ENCODE measurements around the gene CFAP97D2. TPM values are rescaled to one million over a fixed set of nuclear protein-coding genes. Genes with fewer than 3 reads are reported as not detected.

Gene CFAP97D2
- total and polyA plus RNA-seq, 4 donors, result not detected

GRCh38 chr13:114161644-114162532 is 17.2 kb upstream of the CFAP97D2 start:
- Histone ChIP-seq H3K9me3 (ENCODE audit: control insufficient read depth, low read length) (no peaks in the 10 kb centered on the region), H3K4me1 (ENCODE audit: control insufficient read depth in 1 of 2, insufficient read depth in 2 of 2, low read length in 2 of 2) (no peaks in the 10 kb centered on the region), H3K27me3 (ENCODE audit: control insufficient read depth in 1 of 2, insufficient read depth in 2 of 2, low read length in 1 of 2) (no peaks in the 10 kb centered on the region), H3K36me3 (ENCODE audit: control insufficient read depth in 1 of 2, insufficient read depth in 2 of 2, low read length in 1 of 2) (no peaks in the 10 kb centered on the region), H3K27ac (ENCODE audit: low read depth in 1 of 2, low read length in 2 of 2) (no peak overlapping the region), H3K4me3 (ENCODE audit: low read length in 2 of 2) (no peak overlapping the region)
- ATAC-seq (ENCODE audit: low FRiP score) (peak; percentile 52), DNase-seq (peak in 1 of 2 donors; percentile 79)
- intact Hi-C loops (cut with DNase I), result no loop called here
- 31 to 36% methylated on average over 32 of the region's 32 CpGs for WGBS, 2 donors

DNA sequence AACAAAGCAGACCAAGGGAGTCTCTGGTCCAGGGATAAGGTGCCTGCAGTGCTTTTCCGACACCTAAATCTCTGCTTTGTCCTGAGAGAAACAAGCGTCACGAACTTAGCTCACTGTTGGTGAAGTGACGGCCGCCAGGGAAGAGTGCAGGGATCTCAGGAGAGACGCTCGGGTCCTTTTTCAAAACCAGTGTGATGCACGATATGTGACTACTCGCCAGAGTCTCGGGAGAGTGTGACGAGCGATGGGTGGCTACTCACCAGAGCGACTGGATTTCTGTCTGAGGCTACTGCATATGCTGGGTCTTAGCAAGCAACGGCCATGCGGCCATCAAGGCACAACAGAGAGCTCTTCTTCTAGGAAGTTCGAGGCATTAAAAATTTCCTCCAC is 16.5 kb upstream of the CFAP97D2 start:
- Histone ChIP-seq H3K4me1 (ENCODE audit: control insufficient read depth in 1 of 2, insufficient read depth in 2 of 2, low read length in 2 of 2) (no peaks in the 10 kb centered on the region), H3K4me3 (ENCODE audit: low read length in 2 of 2) (no peak overlapping the region), H3K9me3 (ENCODE audit: control insufficient read depth, low read length) (no peaks in the 10 kb centered on the region), H3K27me3 (ENCODE audit: control insufficient read depth in 1 of 2, insufficient read depth in 2 of 2, low read length in 1 of 2) (no peaks in the 10 kb centered on the region), H3K36me3 (ENCODE audit: control insufficient read depth in 1 of 2, insufficient read depth in 2 of 2, low read length in 1 of 2) (no peaks in the 10 kb centered on the region), H3K27ac (ENCODE audit: low read depth in 1 of 2, low read length in 2 of 2) (no peak overlapping the region)
- WGBS, 2 donors, result 71 to 77% methylated on average over 16 of the region's 16 CpGs
- DNase-seq, result no peak
- intact Hi-C loops (cut with DNase I), result no loop called here
- no peak for ATAC-seq (ENCODE audit: low FRiP score)

DNA sequence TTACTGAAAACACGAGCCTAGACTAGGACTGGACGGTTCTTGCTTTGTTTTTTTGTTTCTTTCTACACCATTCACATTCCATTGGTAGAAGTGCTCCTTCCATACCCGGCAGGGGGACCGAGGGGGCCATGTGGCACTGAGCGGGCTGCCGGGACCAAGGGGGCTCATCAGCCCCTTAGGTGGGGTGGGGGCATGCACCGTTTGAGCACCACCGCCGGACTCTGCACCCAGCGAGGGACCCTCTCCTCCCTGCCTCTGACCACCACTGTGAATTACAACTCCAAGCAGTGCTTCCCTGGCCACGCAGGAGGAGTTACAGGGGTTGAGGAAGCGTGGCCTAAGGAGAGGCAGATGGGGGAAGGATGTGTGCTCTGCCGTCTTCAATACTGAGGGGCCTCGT is 15.0 kb upstream of the CFAP97D2 start:
- Histone ChIP-seq H3K27me3 (ENCODE audit: control insufficient read depth in 1 of 2, insufficient read depth in 2 of 2, low read length in 1 of 2) (no peaks in the 10 kb centered on the region), H3K9me3 (ENCODE audit: control insufficient read depth, low read length) (no peaks in the 10 kb centered on the region), H3K36me3 (ENCODE audit: control insufficient read depth in 1 of 2, insufficient read depth in 2 of 2, low read length in 1 of 2) (no peaks in the 10 kb centered on the region), H3K4me3 (ENCODE audit: low read length in 2 of 2) (no peak overlapping the region), H3K27ac (ENCODE audit: low read depth in 1 of 2, low read length in 2 of 2) (no peak overlapping the region), H3K4me1 (ENCODE audit: control insufficient read depth in 1 of 2, insufficient read depth in 2 of 2, low read length in 2 of 2) (no peaks in the 10 kb centered on the region)
- intact Hi-C loops (cut with DNase I), result no loop called here
- WGBS, 2 donors, result 79 to 91% methylated on average over 14 of the region's 14 CpGs
- DNase-seq (no peak), ATAC-seq (ENCODE audit: low FRiP score) (no peak)

DNA sequence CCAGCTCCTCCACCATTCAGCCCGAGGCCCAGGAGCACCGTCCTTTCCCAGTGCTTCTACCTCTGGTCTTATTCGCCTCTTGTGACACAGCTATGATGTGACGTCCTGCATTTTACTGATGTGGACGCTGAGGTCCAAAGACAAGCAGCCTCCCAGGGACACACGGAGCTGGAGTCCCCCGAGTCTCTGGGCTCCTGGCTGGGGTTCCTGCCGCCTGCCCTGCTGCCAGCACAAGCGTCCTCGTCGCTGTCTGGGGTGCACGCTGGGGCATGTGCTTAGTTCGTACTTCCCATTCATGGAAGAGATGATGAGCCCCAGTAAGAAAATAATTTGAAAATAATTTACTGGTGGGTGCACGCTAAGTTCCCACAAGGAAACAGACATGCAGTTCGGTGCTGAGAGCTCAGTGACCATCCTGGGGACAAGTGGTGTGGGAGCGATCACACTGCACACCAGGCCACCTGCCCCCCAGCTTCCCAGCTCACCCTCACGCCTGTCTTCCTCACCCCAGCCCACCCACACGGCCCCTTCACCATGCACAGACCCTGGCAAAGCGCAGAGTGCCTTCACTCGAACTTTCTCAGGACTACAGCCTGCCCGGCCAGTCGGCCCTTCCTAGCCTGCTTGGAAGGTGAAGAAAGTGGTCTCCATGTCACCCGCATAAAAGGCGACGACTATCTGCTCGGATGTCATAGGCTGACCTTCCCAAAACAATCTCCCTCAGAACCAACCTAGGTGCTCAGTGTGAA is 14.2 kb upstream of the CFAP97D2 start:
- no peak for DNase-seq
- Histone ChIP-seq H3K36me3 (ENCODE audit: control insufficient read depth in 1 of 2, insufficient read depth in 2 of 2, low read length in 1 of 2) (no peaks in the 10 kb centered on the region), H3K4me1 (ENCODE audit: control insufficient read depth in 1 of 2, insufficient read depth in 2 of 2, low read length in 2 of 2) (no peaks in the 10 kb centered on the region), H3K9me3 (ENCODE audit: control insufficient read depth, low read length) (no peaks in the 10 kb centered on the region), H3K27ac (ENCODE audit: low read depth in 1 of 2, low read length in 2 of 2) (no peak overlapping the region), H3K4me3 (ENCODE audit: low read length in 2 of 2) (no peak overlapping the region), H3K27me3 (ENCODE audit: control insufficient read depth in 1 of 2, insufficient read depth in 2 of 2, low read length in 1 of 2) (no peaks in the 10 kb centered on the region)
- intact Hi-C loops (cut with DNase I), result no loop called here
- WGBS, 2 donors, result 91% methylated on average over 26 of the region's 26 CpGs
- ATAC-seq (ENCODE audit: low FRiP score), result no peak

DNA sequence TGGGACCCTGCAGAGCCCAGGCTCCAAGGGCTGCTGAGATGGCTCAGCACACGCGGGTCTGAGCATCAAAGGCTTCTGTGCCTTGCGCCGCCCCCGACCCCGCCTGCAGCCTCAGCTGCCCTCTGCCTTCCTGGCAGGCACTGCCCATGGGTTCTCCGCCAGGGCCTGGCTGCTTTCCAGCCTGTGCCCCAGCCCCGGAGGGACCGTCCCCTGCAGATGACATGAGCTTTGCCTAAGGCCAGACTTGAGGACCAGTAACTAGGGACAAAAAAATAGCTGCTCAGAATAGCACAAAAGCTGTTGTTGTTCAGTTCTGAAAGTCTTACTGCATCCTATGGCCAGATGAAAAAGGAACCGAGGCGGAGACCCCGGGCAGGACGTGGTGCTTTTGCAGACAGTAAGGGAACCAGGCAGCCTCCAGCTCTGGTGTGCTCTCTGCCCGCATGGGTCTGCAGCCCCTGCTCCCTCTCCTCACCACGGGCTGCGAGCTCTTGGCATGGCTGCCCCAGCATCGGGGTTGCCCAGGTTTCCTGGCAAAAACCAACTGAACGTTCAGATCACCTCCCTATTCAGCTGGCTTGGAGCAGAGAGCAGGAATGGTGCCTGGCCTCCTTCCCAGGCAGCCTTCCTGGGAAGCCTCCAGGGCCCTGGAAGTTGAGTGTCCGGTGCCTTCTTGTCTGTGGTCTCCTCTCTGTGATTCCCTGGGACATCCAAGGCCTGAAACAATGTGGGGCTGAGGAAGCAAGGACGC is 12.5 kb upstream of the CFAP97D2 start:
- Histone ChIP-seq H3K4me3 (ENCODE audit: low read length in 2 of 2) (no peak overlapping the region), H3K27ac (ENCODE audit: low read depth in 1 of 2, low read length in 2 of 2) (peak overlapping the region in 1 of 2 donors; percentile 91), H3K4me1 (ENCODE audit: control insufficient read depth in 1 of 2, insufficient read depth in 2 of 2, low read length in 2 of 2) (no peaks in the 10 kb centered on the region), H3K27me3 (ENCODE audit: control insufficient read depth in 1 of 2, insufficient read depth in 2 of 2, low read length in 1 of 2) (no peaks in the 10 kb centered on the region), H3K9me3 (ENCODE audit: control insufficient read depth, low read length) (no peaks in the 10 kb centered on the region), H3K36me3 (ENCODE audit: control insufficient read depth in 1 of 2, insufficient read depth in 2 of 2, low read length in 1 of 2) (no peaks in the 10 kb centered on the region)
- WGBS, 2 donors, result 4 to 6% methylated on average over 19 to 20 of the region's 20 CpGs
- intact Hi-C loops (cut with DNase I), result no loop called here
- DNase-seq (peak; percentile 82 to 85), ATAC-seq (ENCODE audit: low FRiP score) (peak; percentile 82)

DNA sequence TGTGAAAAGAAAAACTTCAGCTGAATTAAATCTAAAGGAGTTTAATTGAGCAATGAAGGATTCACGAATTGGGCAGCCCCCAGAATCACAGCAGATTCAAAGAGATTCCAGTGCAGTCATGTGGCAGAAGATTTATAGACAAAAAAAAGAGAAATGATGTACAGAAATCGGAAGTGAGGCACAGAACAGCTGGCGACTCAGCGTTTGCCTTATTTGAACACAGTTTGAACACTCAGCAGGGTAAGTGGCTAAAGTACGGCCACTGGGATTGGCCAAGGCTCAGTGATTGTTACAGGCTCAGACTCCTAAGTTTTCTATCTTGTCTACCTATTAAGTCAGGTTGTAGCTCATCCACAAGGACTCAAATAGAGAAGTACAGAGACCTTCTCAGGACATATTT is 11.6 kb upstream of the CFAP97D2 start:
- no peak overlapping the region for H3K27ac ChIP-seq (ENCODE audit: low read depth in 1 of 2, low read length in 2 of 2)
- WGBS, 2 donors, result 84 to 89% methylated on average over 5 of the region's 5 CpGs
- intact Hi-C loops (cut with DNase I), result no loop called here

GRCh38 chr13:114167885-114168284 is 11.2 kb upstream of the CFAP97D2 start:
- WGBS, 2 donors, result 96 to 97% methylated on average over 5 of the region's 5 CpGs
- Histone ChIP-seq H3K9me3 (ENCODE audit: control insufficient read depth, low read length) (no peaks in the 10 kb centered on the region), H3K36me3 (ENCODE audit: control insufficient read depth in 1 of 2, insufficient read depth in 2 of 2, low read length in 1 of 2) (no peaks in the 10 kb centered on the region), H3K27ac (ENCODE audit: low read depth in 1 of 2, low read length in 2 of 2) (no peak overlapping the region), H3K27me3 (ENCODE audit: control insufficient read depth in 1 of 2, insufficient read depth in 2 of 2, low read length in 1 of 2) (no peaks in the 10 kb centered on the region), H3K4me1 (ENCODE audit: control insufficient read depth in 1 of 2, insufficient read depth in 2 of 2, low read length in 2 of 2) (no peaks in the 10 kb centered on the region), H3K4me3 (ENCODE audit: low read length in 2 of 2) (no peak overlapping the region)
- ATAC-seq (ENCODE audit: low FRiP score), result no peak
- no peak for DNase-seq
- intact Hi-C loops (cut with DNase I), result no loop called here

More for the DNA sequence above, 11.6 kb upstream of the CFAP97D2 start:
- Histone ChIP-seq H3K9me3 (ENCODE audit: control insufficient read depth, low read length) (no peaks in the 10 kb centered on the region), H3K36me3 (ENCODE audit: control insufficient read depth in 1 of 2, insufficient read depth in 2 of 2, low read length in 1 of 2) (no peaks in the 10 kb centered on the region), H3K27me3 (ENCODE audit: control insufficient read depth in 1 of 2, insufficient read depth in 2 of 2, low read length in 1 of 2) (no peaks in the 10 kb centered on the region), H3K4me3 (ENCODE audit: low read length in 2 of 2) (no peak overlapping the region), H3K4me1 (ENCODE audit: control insufficient read depth in 1 of 2, insufficient read depth in 2 of 2, low read length in 2 of 2) (no peaks in the 10 kb centered on the region)
- ATAC-seq (ENCODE audit: low FRiP score) (no peak), DNase-seq (peak in 1 of 2 donors; percentile 72)

- WGBS, 2 donors, result 47 to 57% methylated on average over 3 of the region's 3 CpGs
- Histone ChIP-seq H3K36me3 (ENCODE audit: control insufficient read depth in 1 of 2, insufficient read depth in 2 of 2, low read length in 1 of 2) (no peaks in the 10 kb centered on the region), H3K9me3 (ENCODE audit: control insufficient read depth, low read length) (peaks cover 2% of the 10 kb centered on the region), H3K4me3 (ENCODE audit: low read length in 2 of 2) (no peak overlapping the region), H3K27me3 (ENCODE audit: control insufficient read depth in 1 of 2, insufficient read depth in 2 of 2, low read length in 1 of 2) (no peaks in the 10 kb centered on the region), H3K4me1 (ENCODE audit: control insufficient read depth in 1 of 2, insufficient read depth in 2 of 2, low read length in 2 of 2) (no peaks in the 10 kb centered on the region), H3K27ac (ENCODE audit: low read depth in 1 of 2, low read length in 2 of 2) (no peak overlapping the region)
- no peak for ATAC-seq (ENCODE audit: low FRiP score)
- intact Hi-C loops (cut with DNase I), result no loop called here
- DNase-seq, result no peak
These were observed 5.8 kb upstream of the CFAP97D2 start for GRCh38 chr13:114173272-114173671.
